GM12878 (cell line): ENCODE data around the gene ACAD11. TPM values are rescaled to one million over a fixed set of nuclear protein-coding genes. Genes with fewer than 3 reads are reported as not detected.

Source experiments
- ATAC-seq: fragments of 200-7000 bp; cut with Tn5 transposase; 3 replicates; pipeline ENCODE4 v1.9.1; 2020; ENCODE audit warnings: mild to moderate bottlenecking, moderate library complexity
- BruUV-seq: library from RNA; stranded (reverse); fragments of 400-500 nt; replicated peaks from 2 replicates; lab custom pipeline; 2021; lab: Mats Ljungman, UMichigan
- CTCF ChIA-PET: fragments of 300-600 bp; sonication (Branson Sonifier 250); formaldehyde crosslinking; extraction: SDS; loops from one replicate; lab custom pipeline; 2021; ENCODE audit warnings: inconsistent platforms; lab: Yijun Ruan, JAX
- POLR2A ChIA-PET: fragments of 350-600 bp; formaldehyde crosslinking; extraction: SDS; loops from one replicate; lab custom pipeline; 2021; ENCODE audit warnings: inconsistent platforms; lab: Charles Lee
- RAD21 ChIA-PET: fragments of 300-600 bp; sonication (Branson Sonifier 250); formaldehyde crosslinking; loops from one replicate; lab custom pipeline; 2023; ENCODE audit warnings: antibody characterized with exemption; ENCODE audit not compliant: unreplicated experiment; lab: Charles Lee
- SMC1A ChIA-PET: fragments of 300-600 bp; sonication (Branson Sonifier 250); formaldehyde crosslinking; loops from one replicate; lab custom pipeline; 2023; ENCODE audit not compliant: unreplicated experiment, uncharacterized antibody; lab: Charles Lee
- DNase-seq: peaks from one replicate; pipeline ENCODE4 v3.0.0-alpha.2; 2011; ENCODE audit warnings: low read depth, low spot score
- FAIRE-seq: peaks from 3 replicates; lab custom pipeline; 2011; peaks lifted over from hg19 to GRCh38; lab: Jason Lieb, UNC
- H2AFZ ChIP-seq: 2 replicates; pipeline ENCODE4 v1.6.0; 2011; ENCODE audit warnings: low read depth, low read length, control low read depth; ENCODE audit not compliant: control insufficient read depth
- H3K27ac ChIP-seq: 2 replicates; pipeline ENCODE4 v1.5.1; 2011; ENCODE audit warnings: control low read depth; ENCODE audit not compliant: control insufficient read depth, insufficient read depth
- H3K27me3 ChIP-seq, 2 experiments: replicated peaks in 1 of 2; 2 replicates each; pipeline versions ENCODE4 v1.6.0 to v1.6.1; 2011; ENCODE audit warnings: low read length in 1 of 2; ENCODE audit not compliant: control insufficient read depth in 2 of 2, insufficient read depth in 2 of 2
- H3K36me3 ChIP-seq, 2 experiments: 2 replicates each; pipeline ENCODE4 v1.5.1; 2011; ENCODE audit warnings: low read length in 1 of 2; ENCODE audit not compliant: control insufficient read depth in 2 of 2, insufficient read depth in 2 of 2
- H3K4me1 ChIP-seq: 2 replicates; pipeline ENCODE4 v1.6.1; 2011; ENCODE audit warnings: mild to moderate bottlenecking, low read length, moderate library complexity, mixed read lengths; ENCODE audit not compliant: control insufficient read depth, insufficient read depth
- H3K4me2 ChIP-seq: 2 replicates; pipeline ENCODE4 v1.6.0; 2011; ENCODE audit warnings: control low read depth; ENCODE audit not compliant: control insufficient read depth, insufficient read depth
- H3K4me3 ChIP-seq: fragments of 200-600 bp; sonication (generic); 2 replicates; pipeline ENCODE4 v1.5.1; 2016
- H3K79me2 ChIP-seq: 2 replicates; pipeline ENCODE4 v1.6.0; 2011; ENCODE audit warnings: low read length; ENCODE audit not compliant: control insufficient read depth, insufficient read depth
- H3K9ac ChIP-seq: 2 replicates; pipeline ENCODE4 v1.8.0; 2011; ENCODE audit warnings: low read length, control low read depth, mixed read lengths; ENCODE audit not compliant: control insufficient read depth, insufficient read depth
- H3K9me3 ChIP-seq: replicated peaks from 3 replicates; pipeline ENCODE4 v1.5.1; 2011; ENCODE audit warnings: mild to moderate bottlenecking, low read length; ENCODE audit not compliant: control insufficient read depth, insufficient read depth
- H4K20me1 ChIP-seq: 2 replicates; pipeline ENCODE4 v1.6.0; 2011; ENCODE audit not compliant: control insufficient read depth, insufficient read depth
- CBX3 ChIP-seq: fragments of 200-600 bp; sonication (generic); IDR thresholded peaks from 2 replicates; pipeline ENCODE4 v1.6.1; 2016; ENCODE audit warnings: low read depth, borderline replicate concordance
- CTCF ChIP-seq, 3 experiments: IDR thresholded peaks in 2 of 3; conservative IDR thresholded peaks in 1 of 3; 2 replicates each; pipeline ENCODE4 v1.5.1; 2011; ENCODE audit warnings: low read depth in 3 of 3, low read length in 3 of 3, mild to moderate bottlenecking in 3 of 3, control low read depth in 2 of 3, moderate library complexity in 2 of 3, inconsistent platforms in 1 of 3, mixed read lengths in 1 of 3; ENCODE audit not compliant: control insufficient read depth in 2 of 3, insufficient read depth in 1 of 3; ENCODE audit errors: extremely low read depth in 1 of 3
- CUX1 ChIP-seq: IDR thresholded peaks from 2 replicates; pipeline ENCODE4 v1.6.1; 2012; ENCODE audit warnings: improper control_type of control experiment, low read depth, low read length; ENCODE audit not compliant: insufficient replicate concordance
- HSF1 ChIP-seq: fragments of 150-350 bp; IDR thresholded peaks from 2 replicates; pipeline ENCODE4 v1.6.1; 2014; ENCODE audit warnings: mild to moderate bottlenecking, low read depth, low read length
- KDM1A ChIP-seq: fragments of 200-600 bp; sonication (generic); IDR thresholded peaks from 2 replicates; pipeline ENCODE4 v1.6.1; 2016; ENCODE audit warnings: borderline replicate concordance
- MAX ChIP-seq: IDR thresholded peaks from 2 replicates; pipeline ENCODE4 v1.6.1; 2012; ENCODE audit warnings: low read depth, low read length, improper control_type of control experiment
- NR2C2 ChIP-seq: IDR thresholded peaks from 2 replicates; pipeline ENCODE4 v1.6.1; 2011; ENCODE audit warnings: borderline replicate concordance, low read depth; ENCODE audit not compliant: control insufficient read depth, insufficient read length
- PAX5 ChIP-seq: IDR thresholded peaks from 2 replicates; pipeline ENCODE4 v1.6.1; 2011; ENCODE audit warnings: low read depth, low read length, borderline replicate concordance
- RB1 ChIP-seq: fragments of 450-650 bp; formaldehyde crosslinking; IDR thresholded peaks from 2 replicates; pipeline ENCODE4 v1.6.1; 2017; ENCODE audit warnings: mild to moderate bottlenecking, borderline replicate concordance
- SMC3 ChIP-seq: IDR thresholded peaks from 2 replicates; pipeline ENCODE4 v1.6.1; 2011; ENCODE audit warnings: low read length, improper control_type of control experiment, borderline replicate concordance
- WGBS: methylation state at CpG from one replicate; pipeline ENCODE4 v1.1.6; 2016; ENCODE audit warnings: low lambda C conversion rate; ENCODE audit not compliant: insufficient replicate concordance, insufficient coverage; ENCODE audit errors: missing lambda C conversion rate; 5-methylcytosine and 5-hydroxymethylcytosine counted together
- in situ Hi-C: fragments of 300-500 bp; cut with MboI; formaldehyde crosslinking; loops from 9 replicates; pipeline ENCODE4 v1.14.3; 2018; ENCODE audit warnings: mixed read lengths
- intact Hi-C: fragments of 100-400 bp; cut with micrococcal nuclease; formaldehyde crosslinking; loops from one replicate; pipeline ENCODE4 v1.14.2; 2022; ENCODE audit not compliant: unreplicated experiment
- polyA plus RNA-seq, 11 experiments: library from polyadenylated mRNA; depleted of rRNA in 4 of 11; unstranded in 6 of 11; stranded (reverse) in 5 of 11; fragments of >200 nt; fragmentation: Nextera tagmentation in 4 of 11; fragmentation: Illumina TruSeq in 1 of 11; extraction: Ambion mirVana in 4 of 11; extraction: Trizol in 1 of 11; gene quantifications; 1 replicate in 1 of 11; 2 replicates in 10 of 11; pipeline versions ENCODE4 v1.2.1 to v1.2.3, GENCODE V29; 2011 to 2016; ENCODE audit warnings: inconsistent platforms in 2 of 11, missing spikeins in 2 of 11, low read depth in 1 of 11
- total RNA-seq, 4 experiments: library from RNA; depleted of rRNA in 3 of 4; stranded (reverse); fragments of >200 nt in 3 of 4; fragmentation: Illumina TruSeq in 1 of 4; extraction: Trizol in 1 of 4; gene quantifications; 2 replicates each; pipeline versions ENCODE4 v1.2.1 to v1.2.3, GENCODE V29; 2013 to 2021

ACAD11 gene
- total and polyA plus RNA-seq, 10 of the 15 experiments (the other 5 are each of a cell fraction or from before 2014, with no cell fraction given) = 2.4 to 15.9 (median 10.4) TPM

GRCh38 chr3:132573797-132574211 lies 85.8 kb downstream of the ACAD11 start (continued):
- TF ChIP-seq NR2C2 (no peak), CUX1 (no peak)

- DNase-seq (no peak), FAIRE-seq (no peak), ATAC-seq (no peak)
- ChIA-PET POLR2A (no interaction called here), RAD21 (no interaction called here), CTCF (interaction anchor here (2.0 kb wide), 1 partner anchor 34 kb away, joined by 8 read pairs; no protein-coding TSS in a partner anchor), SMC1A (no interaction called here)
- in situ Hi-C loops = no loop called here
- BruUV-seq = no TSS peak
- Histone ChIP-seq H3K9ac (no peak overlapping the region), H2AFZ (no peak overlapping the region), H4K20me1 (no peaks in the 10 kb centered on the region), H3K4me2 (no peak overlapping the region), H3K27ac (no peak overlapping the region), H3K79me2 (no peaks in the 10 kb centered on the region), H3K4me1 (no peaks in the 10 kb centered on the region), H3K4me3 (no peak overlapping the region), H3K27me3 (no peaks in the 10 kb centered on the region), H3K36me3 (no peaks in the 10 kb centered on the region; a peak in 1 of 4 replicates), H3K9me3 (no peaks in the 10 kb centered on the region)
- intact Hi-C loops = no loop called here
- 75% methylated on average over 2 of the region's 2 CpGs for WGBS
- no peak for TF ChIP-seq CBX3
- TF ChIP-seq KDM1A = no peak
- TF ChIP-seq CTCF (IDR thresholded peaks at IDR 0.05 in 2 of 3, conservative IDR thresholded peaks at IDR 0.05 in 1 of 3; ENCODE audit: control insufficient read depth in 2 of 3, extremely low read depth in 1 of 3, insufficient read depth in 1 of 3, low read depth in 3 of 3, low read length in 3 of 3) = no peak
- no peak for TF ChIP-seq PAX5
- TF ChIP-seq SMC3 = no peak
- no peak for TF ChIP-seq RB1
- no peak for TF ChIP-seq MAX
- TF ChIP-seq HSF1 = no peak
Observed at GRCh38 chr3:132570016-132570415, 89.6 kb downstream of the ACAD11 start.
